ENCODE measurements around the gene GRK2.

DNA sequence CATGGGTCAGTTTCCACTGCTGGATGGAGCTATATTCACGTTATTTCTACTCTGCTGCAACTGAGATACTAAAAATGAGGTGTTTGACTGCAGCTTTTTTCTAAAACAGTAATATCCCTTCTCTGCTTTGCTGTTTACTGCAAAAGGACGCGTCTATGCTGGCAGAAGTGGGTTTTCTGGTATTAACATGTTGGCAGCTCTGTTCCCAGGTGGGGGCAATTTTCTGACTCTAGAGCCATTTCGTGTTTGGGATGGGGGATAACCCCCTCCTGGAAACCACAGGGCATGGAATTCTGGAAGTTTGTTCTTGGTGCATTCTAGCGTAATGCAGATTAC lies 4.9 kb downstream of the GRK2 start:
- TF ChIP-seq, protein P1, sequence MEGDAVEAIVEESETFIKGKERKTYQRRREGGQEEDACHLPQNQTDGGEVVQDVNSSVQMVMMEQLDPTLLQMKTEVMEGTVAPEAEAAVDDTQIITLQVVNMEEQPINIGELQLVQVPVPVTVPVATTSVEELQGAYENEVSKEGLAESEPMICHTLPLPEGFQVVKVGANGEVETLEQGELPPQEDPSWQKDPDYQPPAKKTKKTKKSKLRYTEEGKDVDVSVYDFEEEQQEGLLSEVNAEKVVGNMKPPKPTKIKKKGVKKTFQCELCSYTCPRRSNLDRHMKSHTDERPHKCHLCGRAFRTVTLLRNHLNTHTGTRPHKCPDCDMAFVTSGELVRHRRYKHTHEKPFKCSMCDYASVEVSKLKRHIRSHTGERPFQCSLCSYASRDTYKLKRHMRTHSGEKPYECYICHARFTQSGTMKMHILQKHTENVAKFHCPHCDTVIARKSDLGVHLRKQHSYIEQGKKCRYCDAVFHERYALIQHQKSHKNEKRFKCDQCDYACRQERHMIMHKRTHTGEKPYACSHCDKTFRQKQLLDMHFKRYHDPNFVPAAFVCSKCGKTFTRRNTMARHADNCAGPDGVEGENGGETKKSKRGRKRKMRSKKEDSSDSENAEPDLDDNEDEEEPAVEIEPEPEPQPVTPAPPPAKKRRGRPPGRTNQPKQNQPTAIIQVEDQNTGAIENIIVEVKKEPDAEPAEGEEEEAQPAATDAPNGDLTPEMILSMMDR (IDR thresholded peaks at IDR 0.05) = no peak
- TF ChIP-seq POLR2A (IDR thresholded peaks at IDR 0.05) = no peak
- TF ChIP-seq EP300 (IDR thresholded peaks at IDR 0.05) = no peak
- no peak for TF ChIP-seq POLR2AphosphoS5 (IDR thresholded peaks at IDR 0.05)
